Measurements from ENCODE around the gene SMTNL2. TPM values are rescaled to one million over a fixed set of nuclear protein-coding genes. Genes with fewer than 3 reads are reported as not detected.

SMTNL2 gene
- total and polyA plus RNA-seq, 2 of the 4 experiments (the other 2 are of a cell fraction) = not detected

DNA sequence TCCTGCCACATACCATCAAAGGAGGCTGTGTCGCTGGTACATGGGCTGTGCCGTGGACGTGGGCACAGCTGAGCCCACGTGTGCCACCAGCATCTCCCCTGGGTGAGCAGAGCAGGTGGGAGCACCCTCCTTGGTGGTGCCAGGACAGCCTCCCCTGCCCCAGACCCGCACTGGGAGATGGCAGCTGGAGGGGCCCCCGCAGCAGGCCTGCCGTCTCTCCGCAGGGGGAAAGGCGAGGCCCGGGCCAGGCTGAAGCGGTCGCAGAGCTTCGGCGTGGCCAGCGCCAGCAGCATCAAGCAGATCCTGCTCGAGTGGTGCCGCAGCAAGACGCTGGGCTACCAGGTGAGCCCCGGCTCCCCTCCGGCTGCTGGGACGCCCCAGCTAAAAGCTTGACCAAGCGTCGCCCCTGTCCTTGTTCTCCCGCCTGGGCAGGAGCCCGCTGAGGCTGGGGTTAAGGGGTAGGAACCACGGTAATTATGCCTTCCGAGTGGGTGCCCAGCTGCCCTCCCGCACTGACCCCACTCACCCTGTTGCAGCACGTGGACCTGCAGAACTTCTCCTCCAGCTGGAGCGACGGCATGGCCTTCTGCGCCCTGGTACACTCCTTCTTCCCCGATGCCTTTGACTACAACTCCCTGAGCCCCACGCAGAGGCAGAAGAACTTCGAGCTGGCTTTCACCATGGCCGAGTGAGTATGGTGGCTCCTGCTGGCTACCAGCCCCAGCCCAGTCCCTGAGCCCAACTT is 12.5 kb downstream of the SMTNL2 start:
- Histone ChIP-seq H2AK9ac (replicated peaks; ENCODE audit: low read depth, low read length, poor library complexity) (no peak overlapping the region), H3K4me1 (ENCODE audit: control insufficient read depth, insufficient read depth, low read length) (peaks cover 21% of the 10 kb centered on the region; the same call in 1 of the 2 replicates), H3K27me3 (ENCODE audit: control insufficient read depth, insufficient read depth, low read length) (peaks cover 18% of the 10 kb centered on the region), H2BK120ac (ENCODE audit: low read depth, low read length) (no peak overlapping the region), H4K8ac (ENCODE audit: low read depth in 2 of 2, low read length in 2 of 2) (no peak overlapping the region), H4K20me1 (ENCODE audit: insufficient read depth, low read length) (no peaks in the 10 kb centered on the region), H2BK15ac (ENCODE audit: low read depth, low read length) (no peak overlapping the region), H4K91ac (ENCODE audit: insufficient read depth, low read depth, low read length) (no peak overlapping the region), H3K79me1 (ENCODE audit: low read depth in 1 of 2, low read length in 2 of 2) (no peaks in the 10 kb centered on the region), H3K4ac (ENCODE audit: low read depth, low read length) (no peak overlapping the region), H3K9ac (ENCODE audit: low read depth, low read length) (no peak overlapping the region), H2AFZ (replicated peaks; ENCODE audit: low read length, poor library complexity) (no peak overlapping the region), H3K14ac (replicated peaks; ENCODE audit: low read depth, low read length) (no peak overlapping the region), H3K27ac (ENCODE audit: insufficient read depth, low read length) (no peak overlapping the region), H3K18ac (ENCODE audit: low read depth, low read length) (no peak overlapping the region), H3K36me3 (ENCODE audit: control insufficient read depth, insufficient read depth, low read length) (no peaks in the 10 kb centered on the region), H3K4me3 (ENCODE audit: insufficient read depth, low read depth, low read length) (no peak overlapping the region), H3K56ac (ENCODE audit: extremely low read depth, insufficient read depth, low read length) (no peak overlapping the region), H2AK5ac (ENCODE audit: low read depth, low read length) (no peak overlapping the region), H2BK20ac (ENCODE audit: low read depth, low read length) (no peak overlapping the region), H3K9me1 (ENCODE audit: insufficient read depth, low read length) (peaks cover 3% of the 10 kb centered on the region; the same call in 1 of the 2 replicates), H3K9me3 (ENCODE audit: control insufficient read depth, insufficient read depth, low read length) (no peaks in the 10 kb centered on the region), H3K4me2 (ENCODE audit: low read depth, low read length) (no peak overlapping the region), H2BK5ac (ENCODE audit: low read depth, low read length, poor library complexity, severe bottlenecking) (no peak overlapping the region), H4K5ac (ENCODE audit: low read depth, low read length) (no peak overlapping the region), H3K23ac (ENCODE audit: low read depth, low read length) (no peak overlapping the region)
- ChIA-PET CTCF (interaction anchor here (0.6 kb wide), 1 partner anchor 49 kb away, joined by 6 read pairs; no protein-coding TSS in a partner anchor), POLR2A (ENCODE audit: unreplicated experiment) (no interaction called here)
- intact Hi-C loops (cut with micrococcal nuclease) = no loop called here
- BruUV-seq (replicated peaks) = no TSS peak
- in situ Hi-C loops (cut with MboI; ENCODE audit: low sequenced_read_pairs) = no loop called here
- dilution Hi-C loops (cut with HindIII; ENCODE audit: low sequenced_read_pairs, unreplicated experiment) = no loop called here
- WGBS, 2 experiments (ENCODE audit: extremely low coverage in 2 of 2, insufficient read length in 1 of 2) = 96% methylated on average over 20 of the region's 36 CpGs; no CpG with 5 or more reads in 1 of the 2 experiments
- TF ChIP-seq CHD1 (IDR thresholded peaks at IDR 0.05; ENCODE audit: low read depth, low read length) = no peak
- no peak for TF ChIP-seq POLR2A (IDR thresholded peaks at IDR 0.05; ENCODE audit: low read depth, low read length)
- no peak for TF ChIP-seq RAD21 (IDR thresholded peaks at IDR 0.05; ENCODE audit: low read length)
- TF ChIP-seq, protein P1, sequence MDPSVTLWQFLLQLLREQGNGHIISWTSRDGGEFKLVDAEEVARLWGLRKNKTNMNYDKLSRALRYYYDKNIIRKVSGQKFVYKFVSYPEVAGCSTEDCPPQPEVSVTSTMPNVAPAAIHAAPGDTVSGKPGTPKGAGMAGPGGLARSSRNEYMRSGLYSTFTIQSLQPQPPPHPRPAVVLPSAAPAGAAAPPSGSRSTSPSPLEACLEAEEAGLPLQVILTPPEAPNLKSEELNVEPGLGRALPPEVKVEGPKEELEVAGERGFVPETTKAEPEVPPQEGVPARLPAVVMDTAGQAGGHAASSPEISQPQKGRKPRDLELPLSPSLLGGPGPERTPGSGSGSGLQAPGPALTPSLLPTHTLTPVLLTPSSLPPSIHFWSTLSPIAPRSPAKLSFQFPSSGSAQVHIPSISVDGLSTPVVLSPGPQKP (IDR thresholded peaks at IDR 0.05; ENCODE audit: borderline replicate concordance, low read depth, low read length) = no peak
- TF ChIP-seq, protein P2, sequence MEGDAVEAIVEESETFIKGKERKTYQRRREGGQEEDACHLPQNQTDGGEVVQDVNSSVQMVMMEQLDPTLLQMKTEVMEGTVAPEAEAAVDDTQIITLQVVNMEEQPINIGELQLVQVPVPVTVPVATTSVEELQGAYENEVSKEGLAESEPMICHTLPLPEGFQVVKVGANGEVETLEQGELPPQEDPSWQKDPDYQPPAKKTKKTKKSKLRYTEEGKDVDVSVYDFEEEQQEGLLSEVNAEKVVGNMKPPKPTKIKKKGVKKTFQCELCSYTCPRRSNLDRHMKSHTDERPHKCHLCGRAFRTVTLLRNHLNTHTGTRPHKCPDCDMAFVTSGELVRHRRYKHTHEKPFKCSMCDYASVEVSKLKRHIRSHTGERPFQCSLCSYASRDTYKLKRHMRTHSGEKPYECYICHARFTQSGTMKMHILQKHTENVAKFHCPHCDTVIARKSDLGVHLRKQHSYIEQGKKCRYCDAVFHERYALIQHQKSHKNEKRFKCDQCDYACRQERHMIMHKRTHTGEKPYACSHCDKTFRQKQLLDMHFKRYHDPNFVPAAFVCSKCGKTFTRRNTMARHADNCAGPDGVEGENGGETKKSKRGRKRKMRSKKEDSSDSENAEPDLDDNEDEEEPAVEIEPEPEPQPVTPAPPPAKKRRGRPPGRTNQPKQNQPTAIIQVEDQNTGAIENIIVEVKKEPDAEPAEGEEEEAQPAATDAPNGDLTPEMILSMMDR (conservative IDR thresholded peaks at IDR 0.05; ENCODE audit: low read depth, low read length) = no peak
- TF ChIP-seq USF2 (IDR thresholded peaks at IDR 0.05; ENCODE audit: low read depth, low read length) = no peak
- no peak for TF ChIP-seq SMC3 (IDR thresholded peaks at IDR 0.05; ENCODE audit: low read depth, low read length)
- TF ChIP-seq RCOR1 (IDR thresholded peaks at IDR 0.05; ENCODE audit: insufficient replicate concordance, low read length) = no peak
- no peak for TF ChIP-seq BHLHE40 (IDR thresholded peaks at IDR 0.05; ENCODE audit: low read depth, low read length)
- no peak for TF ChIP-seq MAZ (IDR thresholded peaks at IDR 0.05; ENCODE audit: borderline replicate concordance, low read depth, low read length)
- no peak for TF ChIP-seq NFE2L2 (IDR thresholded peaks at IDR 0.05; ENCODE audit: low read depth, low read length)
- no peak for TF ChIP-seq FOS (IDR thresholded peaks at IDR 0.05; ENCODE audit: low read depth, low read length)
- DNase-seq (no peak), ATAC-seq (ENCODE audit: low read depth) (no peak)

All from IMR-90 (cell line).